CD14-positive monocyte (primary cell): ENCODE results near the gene KLHL6. TPM values are rescaled to one million over a fixed set of nuclear protein-coding genes. Genes with fewer than 3 reads are reported as not detected.

Experiments
- DNase-seq, 3 donors: peaks; one replicate each; pipeline ENCODE4 v3.0.0-alpha.2; 2011 to 2022
- H2AFZ ChIP-seq: 2 replicates; pipeline ENCODE4 v1.6.0; 2012; ENCODE audit warnings: mild to moderate bottlenecking, low read depth, low read length, inconsistent platforms; ENCODE audit not compliant: insufficient read depth, poor library complexity, severe bottlenecking
- H3K27ac ChIP-seq, 2 donors: 1 replicate in 1 of 2; 2 replicates in 1 of 2; pipeline ENCODE4 v1.5.1; 2012 to 2013; ENCODE audit warnings: low read length in 2 of 2, control low read depth in 1 of 2, inconsistent platforms in 1 of 2, low read depth in 1 of 2, mild to moderate bottlenecking in 1 of 2
- H3K27me3 ChIP-seq, 2 donors: one replicate each; pipeline versions ENCODE4 v1.6.0 to v1.6.1; 2011 to 2013; ENCODE audit warnings: low read length in 2 of 2; ENCODE audit not compliant: control insufficient read depth in 2 of 2, insufficient read depth in 2 of 2
- H3K36me3 ChIP-seq, 2 donors: replicated peaks in 1 of 2; 1 replicate in 1 of 2; 2 replicates in 1 of 2; pipeline versions ENCODE4 v1.5.1 to v1.6.1; 2012 to 2013; ENCODE audit warnings: low read length in 2 of 2, control low read depth in 1 of 2, inconsistent platforms in 1 of 2, mild to moderate bottlenecking in 1 of 2; ENCODE audit not compliant: insufficient read depth in 2 of 2, control insufficient read depth in 1 of 2
- H3K4me1 ChIP-seq, 2 donors: 1 replicate in 1 of 2; 2 replicates in 1 of 2; pipeline versions ENCODE4 v1.5.1 to v1.6.1; 2012 to 2013; ENCODE audit warnings: low read length in 2 of 2, control low read depth in 1 of 2, inconsistent platforms in 1 of 2, mild to moderate bottlenecking in 1 of 2, moderate library complexity in 1 of 2; ENCODE audit not compliant: insufficient read depth in 2 of 2, control insufficient read depth in 1 of 2
- H3K4me2 ChIP-seq: replicated peaks from 2 replicates; pipeline ENCODE3; 2012; ENCODE audit warnings: low read length, moderate library complexity, mild to moderate bottlenecking; ENCODE audit not compliant: poor library complexity, severe bottlenecking; ENCODE audit errors: extremely low read depth
- H3K4me3 ChIP-seq, 3 experiments: fragments of 200-600 bp in 1 of 3; sonication (generic) in 1 of 3; replicated peaks in 1 of 3; 1 replicate in 2 of 3; 2 replicates in 1 of 3; pipeline ENCODE4 v1.5.1; 2011 to 2013; ENCODE audit warnings: low read length in 3 of 3, mild to moderate bottlenecking in 3 of 3, control low read depth in 2 of 3, low read depth in 2 of 3, inconsistent platforms in 1 of 3, moderate library complexity in 1 of 3
- H3K79me2 ChIP-seq: 2 replicates; pipeline ENCODE4 v1.6.0; 2012; ENCODE audit warnings: mild to moderate bottlenecking, control low read depth, inconsistent platforms, low read length, moderate library complexity; ENCODE audit not compliant: insufficient read depth
- H3K9ac ChIP-seq: 2 replicates; pipeline ENCODE4 v1.6.0; 2017; ENCODE audit warnings: low read length, mild to moderate bottlenecking; ENCODE audit not compliant: insufficient read depth, poor library complexity, severe bottlenecking
- H3K9me3 ChIP-seq, 2 donors: replicated peaks in 1 of 2; 1 replicate in 1 of 2; 2 replicates in 1 of 2; pipeline versions ENCODE4 v1.5.1 to v1.6.1; 2012 to 2013; ENCODE audit warnings: low read length in 2 of 2, control low read depth in 1 of 2; ENCODE audit not compliant: control insufficient read depth in 1 of 2, insufficient read depth in 1 of 2
- H4K20me1 ChIP-seq: 2 replicates; pipeline ENCODE4 v1.6.0; 2012; ENCODE audit warnings: mild to moderate bottlenecking, low read length, control low read depth, moderate library complexity; ENCODE audit not compliant: insufficient read depth
- H3K27ac Mint-ChIP-seq, 7 donors: one replicate each; pipeline ENCODE4 v1.8.0; 2020; ENCODE audit warnings: mild to moderate bottlenecking in 7 of 7, mixed read lengths in 7 of 7, moderate library complexity in 6 of 7, inconsistent platforms in 2 of 7
- H3K27me3 Mint-ChIP-seq, 3 donors: one replicate each; pipeline ENCODE4 v1.8.0; 2021 to 2022; ENCODE audit warnings: low read depth in 3 of 3, mild to moderate bottlenecking in 3 of 3, mixed read lengths in 3 of 3, moderate library complexity in 3 of 3, inconsistent platforms in 1 of 3
- H3K36me3 Mint-ChIP-seq, 2 donors: one replicate each; pipeline ENCODE4 v1.8.0; 2020; ENCODE audit warnings: mixed read lengths in 2 of 2, inconsistent platforms in 1 of 2, mild to moderate bottlenecking in 1 of 2
- H3K4me1 Mint-ChIP-seq: one replicate; pipeline ENCODE4 v1.8.0; 2020; ENCODE audit warnings: mild to moderate bottlenecking, mixed read lengths
- H3K4me3 Mint-ChIP-seq, 2 donors: one replicate each; pipeline ENCODE4 v1.8.0; 2020; ENCODE audit warnings: mild to moderate bottlenecking in 2 of 2, mixed read lengths in 2 of 2, moderate library complexity in 1 of 2
- H3K9me3 Mint-ChIP-seq, 7 donors: one replicate each; pipeline ENCODE4 v1.8.0; 2020 to 2022; ENCODE audit warnings: mixed read lengths in 7 of 7, mild to moderate bottlenecking in 6 of 7, moderate library complexity in 6 of 7, inconsistent platforms in 2 of 7
- WGBS: methylation state at CpG from one replicate; pipeline ENCODE4 v1.1.5; 2013; ENCODE audit warnings: missing lambda C conversion rate; ENCODE audit not compliant: insufficient coverage; 5-methylcytosine and 5-hydroxymethylcytosine counted together
- intact Hi-C, 2 donors: fragments of 100-400 bp; cut with micrococcal nuclease; formaldehyde crosslinking; loops; one replicate each; pipeline versions ENCODE4 v1.15.0 to v1.15.1; 2023
- polyA plus RNA-seq, 3 donors: library from polyadenylated mRNA; depleted of rRNA in 1 of 3; unstranded in 2 of 3; stranded (reverse) in 1 of 3; fragments of 300-500 nt in 2 of 3; fragments of >200 nt in 1 of 3; fragmentation: Illumina TruSeq in 2 of 3; gene quantifications; 1 replicate in 2 of 3; 2 replicates in 1 of 3; pipeline ENCODE4 v1.2.3, GENCODE V29; 2012 to 2021
- TF ChIP-seq, protein P1 (sequence below): fragments of 200-600 bp; IDR thresholded peaks from one replicate; pipeline ENCODE4 v1.8.0; 2022; ENCODE audit warnings: antibody characterized with exemption, mild to moderate bottlenecking

Gene KLHL6
- polyA plus RNA-seq, 3 donors, result 5.7 to 15.2 (median 10.6) TPM

DNA sequence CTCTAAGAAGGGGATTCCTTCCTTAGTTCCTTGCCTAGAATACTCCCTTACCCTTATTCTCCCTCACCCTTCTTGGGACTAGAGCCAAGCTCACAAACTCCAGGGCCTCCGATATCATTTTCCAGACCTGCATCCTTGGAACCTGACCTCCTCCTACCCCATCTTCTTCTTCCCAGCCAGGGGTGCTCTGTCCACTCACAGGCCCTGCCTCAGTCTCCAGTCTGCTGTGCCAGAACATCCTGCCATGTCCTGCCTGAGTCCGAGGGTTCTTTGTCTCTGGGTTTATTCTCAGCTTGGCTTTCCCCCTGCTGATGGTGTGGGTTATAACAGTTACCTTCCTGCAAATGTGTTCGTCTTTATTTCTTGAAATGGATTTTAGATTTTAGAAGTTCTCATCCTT, 67.2 kb downstream of the KLHL6 start:
- Histone ChIP-seq H3K4me2 (no peak overlapping the region), H3K27me3 (no peaks in the 10 kb centered on the region), H3K36me3 (peaks cover 24 to 47% of the 10 kb centered on the region in 2 donors), H3K79me2 (no peaks in the 10 kb centered on the region), H3K27ac (no peak overlapping the region), H3K4me3 (no peak overlapping the region), H4K20me1 (no peaks in the 10 kb centered on the region), H3K4me1 (peaks cover 24% of the 10 kb centered on the region in 2 donors), H2AFZ (no peak overlapping the region), H3K9me3 (no peaks in the 10 kb centered on the region), H3K9ac (no peak overlapping the region)
- peaks cover 38 to 41% of the 10 kb centered on the region in 2 donors for H3K36me3 Mint-ChIP-seq
- peak overlapping the region in 2 of 7 donors; percentile 15 to 63 for H3K27ac Mint-ChIP-seq
- peaks cover 28% of the 10 kb centered on the region for H3K4me1 Mint-ChIP-seq
- TF ChIP-seq, protein P1, sequence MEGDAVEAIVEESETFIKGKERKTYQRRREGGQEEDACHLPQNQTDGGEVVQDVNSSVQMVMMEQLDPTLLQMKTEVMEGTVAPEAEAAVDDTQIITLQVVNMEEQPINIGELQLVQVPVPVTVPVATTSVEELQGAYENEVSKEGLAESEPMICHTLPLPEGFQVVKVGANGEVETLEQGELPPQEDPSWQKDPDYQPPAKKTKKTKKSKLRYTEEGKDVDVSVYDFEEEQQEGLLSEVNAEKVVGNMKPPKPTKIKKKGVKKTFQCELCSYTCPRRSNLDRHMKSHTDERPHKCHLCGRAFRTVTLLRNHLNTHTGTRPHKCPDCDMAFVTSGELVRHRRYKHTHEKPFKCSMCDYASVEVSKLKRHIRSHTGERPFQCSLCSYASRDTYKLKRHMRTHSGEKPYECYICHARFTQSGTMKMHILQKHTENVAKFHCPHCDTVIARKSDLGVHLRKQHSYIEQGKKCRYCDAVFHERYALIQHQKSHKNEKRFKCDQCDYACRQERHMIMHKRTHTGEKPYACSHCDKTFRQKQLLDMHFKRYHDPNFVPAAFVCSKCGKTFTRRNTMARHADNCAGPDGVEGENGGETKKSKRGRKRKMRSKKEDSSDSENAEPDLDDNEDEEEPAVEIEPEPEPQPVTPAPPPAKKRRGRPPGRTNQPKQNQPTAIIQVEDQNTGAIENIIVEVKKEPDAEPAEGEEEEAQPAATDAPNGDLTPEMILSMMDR, result no peak
- peaks cover 0 to 1% (median 0%) of the 10 kb centered on the region in 3 donors for H3K27me3 Mint-ChIP-seq
- DNase-seq, result no peak
- 100% methylated on average over 3 of the region's 3 CpGs for WGBS
- no peak overlapping the region for H3K4me3 Mint-ChIP-seq
- H3K9me3 Mint-ChIP-seq, result peaks cover 0 to 8% (median 5%) of the 10 kb centered on the region in 7 donors
- intact Hi-C loops, result no loop called here

DNA sequence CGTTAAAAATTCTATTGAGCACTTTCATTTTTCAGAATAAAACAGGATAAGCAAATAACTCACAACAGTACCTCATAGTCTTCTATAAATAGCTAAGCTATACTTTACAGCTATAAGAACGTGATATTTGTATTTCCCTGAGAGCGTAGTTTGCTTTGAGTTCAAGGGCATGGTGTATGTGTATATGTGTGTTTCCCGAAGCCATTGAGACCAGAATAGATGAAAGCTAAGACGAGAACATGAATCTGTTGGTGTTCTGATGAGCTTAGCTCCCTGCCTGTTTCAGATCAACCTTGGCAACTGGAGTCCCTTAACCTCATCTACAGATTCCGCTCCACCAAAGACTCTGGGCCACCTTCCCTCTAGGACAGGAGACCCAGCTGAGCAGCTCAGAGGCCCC, 67.6 kb downstream of the KLHL6 start:
- peaks cover 32% of the 10 kb centered on the region for H3K4me1 Mint-ChIP-seq
- TF ChIP-seq, protein P1, result no peak
- H3K27ac Mint-ChIP-seq, result no peak overlapping the region
- H3K27me3 Mint-ChIP-seq, result peaks cover 0 to 1% (median 0%) of the 10 kb centered on the region in 3 donors
- Histone ChIP-seq H3K79me2 (no peaks in the 10 kb centered on the region), H2AFZ (no peak overlapping the region), H3K27me3 (no peaks in the 10 kb centered on the region), H3K4me2 (no peak overlapping the region), H4K20me1 (no peaks in the 10 kb centered on the region), H3K9me3 (no peaks in the 10 kb centered on the region), H3K27ac (no peak overlapping the region), H3K9ac (no peak overlapping the region), H3K36me3 (peaks cover 19 to 42% of the 10 kb centered on the region in 2 donors), H3K4me3 (no peak overlapping the region), H3K4me1 (peaks cover 28% of the 10 kb centered on the region in 2 donors)
- intact Hi-C loops, result no loop called here
- H3K9me3 Mint-ChIP-seq, result peaks cover 0 to 8% (median 5%) of the 10 kb centered on the region in 7 donors
- H3K4me3 Mint-ChIP-seq, result no peak overlapping the region
- DNase-seq, result no peak
- WGBS, result 96% methylated on average over 3 of the region's 6 CpGs
- peaks cover 34 to 37% of the 10 kb centered on the region in 2 donors for H3K36me3 Mint-ChIP-seq
